ENCODE data around the gene ALG12.

ALG12 gene

DNA sequence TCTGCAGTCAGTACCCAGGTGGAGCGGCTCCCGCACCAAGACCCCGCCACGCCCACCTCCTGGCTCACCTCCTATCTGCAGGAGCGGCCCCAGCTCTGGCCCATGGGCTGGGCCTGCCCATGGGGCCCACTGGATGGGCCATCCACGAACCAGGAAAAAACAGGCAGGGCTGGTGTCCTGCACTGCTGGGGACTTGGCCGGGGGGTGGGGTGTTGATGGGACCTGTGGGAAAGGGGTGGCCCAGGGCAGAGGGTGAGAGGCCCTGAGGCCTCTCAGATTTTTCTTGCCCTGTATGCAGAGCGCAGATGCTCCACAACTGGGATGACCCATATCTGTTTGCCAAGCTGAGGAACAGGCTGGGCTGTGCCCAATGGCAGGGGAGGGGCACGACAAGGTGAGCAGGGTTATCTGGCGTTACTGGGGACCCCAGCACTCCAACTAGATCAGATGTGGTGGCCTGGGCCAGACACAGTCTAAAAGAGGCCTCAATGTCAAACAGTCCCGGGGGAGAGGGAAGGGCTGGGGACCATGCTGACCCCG, 39.7 kb upstream of the ALG12 start:
- DNase-seq: no peak

DNA sequence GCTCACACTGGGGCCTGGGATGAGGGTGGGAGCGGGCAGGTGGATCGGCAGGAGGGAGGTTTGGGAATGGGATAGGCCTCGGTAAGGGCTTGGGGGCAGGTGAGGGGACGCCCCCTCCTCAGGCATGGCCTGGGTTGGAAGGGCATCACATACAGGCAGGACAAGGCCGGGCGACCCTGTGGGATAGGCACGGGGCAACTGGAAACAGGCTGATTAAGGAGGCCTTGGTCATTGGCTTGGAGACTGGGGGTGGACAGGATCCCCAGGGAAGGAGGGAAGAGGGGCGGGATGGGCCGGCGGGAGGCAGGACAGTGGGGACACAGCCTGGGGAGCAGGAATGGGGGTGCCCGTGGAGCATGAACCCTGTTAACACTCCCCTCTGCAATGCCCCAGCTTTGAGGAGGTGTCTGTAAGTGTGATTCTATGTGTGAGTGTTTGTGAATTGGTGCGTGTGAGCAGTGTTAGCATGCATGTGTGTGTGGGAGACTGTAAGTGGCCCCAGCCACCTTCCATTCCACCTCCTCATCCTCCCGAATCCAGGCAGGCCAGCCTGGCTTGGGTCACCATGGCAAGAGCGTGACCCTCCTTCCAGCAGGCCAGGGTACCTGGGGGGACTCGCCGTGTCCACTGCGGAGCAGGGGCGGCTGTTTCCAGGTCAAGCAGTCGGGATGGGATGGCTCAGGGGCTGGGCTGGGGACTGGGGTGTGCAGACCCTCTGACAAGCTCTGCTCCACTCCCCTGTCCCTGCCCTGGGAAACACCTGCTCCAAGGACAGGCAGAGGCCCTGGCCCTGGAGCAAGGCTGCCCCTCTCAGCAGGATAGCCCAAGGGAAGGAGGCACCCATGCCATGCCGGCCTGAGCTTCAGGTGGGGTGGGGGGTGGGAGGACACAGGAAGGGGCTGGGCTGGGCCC, 38.9 kb upstream of the ALG12 start:
- DNase-seq: no peak

DNA sequence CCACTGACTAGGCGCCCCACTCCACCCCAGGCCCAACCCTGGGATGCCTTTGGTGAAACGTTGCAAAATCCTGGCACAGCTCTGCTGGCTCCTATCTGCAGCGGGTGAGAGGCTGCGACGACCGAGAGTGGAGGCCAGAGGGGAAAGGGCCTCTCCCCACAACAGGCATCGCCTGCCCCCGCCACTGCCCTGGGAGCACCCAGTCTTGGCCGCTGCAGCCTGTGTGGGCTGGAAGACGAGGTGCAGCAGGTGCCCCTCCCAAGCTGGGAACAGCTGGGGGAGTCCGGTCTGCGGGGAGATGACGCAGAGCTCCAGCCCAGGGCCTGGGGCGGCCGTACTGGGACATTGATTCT, 38.2 kb upstream of the ALG12 start:
- DNase-seq: no peak

DNA sequence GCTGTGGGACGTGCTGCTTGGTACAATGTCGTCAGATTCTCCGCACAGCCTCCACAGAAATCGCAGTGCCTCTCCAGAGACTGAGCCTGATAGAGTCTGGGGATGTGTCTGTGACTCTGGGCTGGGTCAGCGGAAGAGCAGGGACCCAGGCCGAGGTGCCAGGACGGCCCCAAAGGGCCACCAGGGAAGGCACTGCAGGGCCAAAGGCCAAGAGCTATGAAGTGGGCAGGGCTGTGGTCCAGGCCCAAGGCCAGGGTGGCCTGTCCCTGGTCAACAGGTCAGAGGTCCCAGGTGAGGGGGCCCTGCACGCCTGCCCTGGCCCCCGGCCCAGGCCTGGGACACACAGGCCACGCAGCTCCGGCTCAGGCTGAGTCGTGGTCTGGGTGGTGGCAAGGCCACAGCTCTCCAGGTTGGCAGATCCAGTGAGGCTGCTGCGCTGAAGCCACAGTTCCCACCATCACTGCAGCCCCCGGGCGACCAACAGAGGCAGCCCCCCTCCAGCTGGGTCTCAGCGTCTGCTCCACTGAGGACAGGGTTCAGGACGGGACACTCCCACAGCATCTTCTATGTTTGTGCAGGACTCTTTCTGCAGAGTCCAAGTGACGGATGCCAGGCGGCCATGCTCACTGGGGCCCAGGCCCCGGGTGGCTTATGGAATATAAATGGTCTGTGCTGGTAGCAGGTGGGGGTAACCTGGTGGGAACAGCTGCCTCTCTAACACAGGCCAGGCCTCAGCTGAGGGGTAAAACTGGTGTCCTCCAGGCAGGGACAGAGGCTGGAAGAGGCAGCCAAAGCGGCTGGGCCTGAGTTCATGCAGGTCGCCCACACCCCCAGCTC, 37.6 kb upstream of the ALG12 start:
- no peak for DNase-seq

DNA sequence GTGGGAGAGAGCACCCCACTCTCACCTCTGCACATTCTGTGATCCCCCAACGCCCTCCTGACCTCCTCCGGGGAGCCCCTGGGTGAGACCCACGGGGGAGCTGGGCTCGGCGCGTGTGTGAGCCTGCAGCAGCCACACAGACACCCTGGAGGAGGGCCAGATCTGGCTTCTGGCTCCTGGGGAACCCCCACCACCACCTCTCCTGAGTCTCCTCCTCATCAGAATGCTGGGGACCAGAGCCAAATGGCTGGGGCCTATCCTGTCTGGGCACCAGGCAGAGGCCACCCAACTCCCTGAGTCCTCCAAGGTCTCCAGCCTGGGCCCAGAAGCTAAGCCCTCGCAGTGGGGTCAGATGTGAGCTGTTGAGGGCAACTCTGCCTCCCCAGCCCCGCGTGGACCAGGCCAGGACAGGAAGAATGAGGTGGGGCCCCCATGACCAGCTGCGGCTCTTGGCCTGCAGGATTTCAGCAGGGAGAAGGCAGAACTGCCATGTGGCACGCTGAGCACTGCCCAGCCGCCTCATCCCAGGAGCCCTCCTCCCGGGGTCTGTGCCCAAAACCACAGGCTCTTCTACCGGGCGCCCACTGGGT, 36.8 kb upstream of the ALG12 start:
- no peak for DNase-seq

DNA sequence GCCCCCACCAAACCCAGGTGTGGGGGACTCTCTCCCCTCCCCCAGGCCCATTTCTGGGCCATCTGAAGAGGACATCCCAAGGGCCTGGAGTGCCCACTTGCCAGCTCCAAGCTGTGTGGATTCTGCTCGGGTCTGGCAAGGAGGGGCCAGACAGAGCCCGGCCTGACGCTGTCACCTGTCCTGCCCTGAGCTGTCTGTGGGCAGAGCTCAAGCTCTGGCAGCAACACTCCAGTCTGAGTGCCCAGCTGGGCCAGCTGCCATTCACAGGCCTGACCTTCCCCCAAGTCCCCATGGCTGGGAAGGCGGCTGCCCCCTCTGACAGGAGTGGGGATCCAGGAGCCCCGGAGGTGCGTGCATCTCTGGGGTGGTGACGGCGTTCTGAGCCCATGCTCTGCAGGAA, 36.1 kb upstream of the ALG12 start:
- no peak for DNase-seq

DNA sequence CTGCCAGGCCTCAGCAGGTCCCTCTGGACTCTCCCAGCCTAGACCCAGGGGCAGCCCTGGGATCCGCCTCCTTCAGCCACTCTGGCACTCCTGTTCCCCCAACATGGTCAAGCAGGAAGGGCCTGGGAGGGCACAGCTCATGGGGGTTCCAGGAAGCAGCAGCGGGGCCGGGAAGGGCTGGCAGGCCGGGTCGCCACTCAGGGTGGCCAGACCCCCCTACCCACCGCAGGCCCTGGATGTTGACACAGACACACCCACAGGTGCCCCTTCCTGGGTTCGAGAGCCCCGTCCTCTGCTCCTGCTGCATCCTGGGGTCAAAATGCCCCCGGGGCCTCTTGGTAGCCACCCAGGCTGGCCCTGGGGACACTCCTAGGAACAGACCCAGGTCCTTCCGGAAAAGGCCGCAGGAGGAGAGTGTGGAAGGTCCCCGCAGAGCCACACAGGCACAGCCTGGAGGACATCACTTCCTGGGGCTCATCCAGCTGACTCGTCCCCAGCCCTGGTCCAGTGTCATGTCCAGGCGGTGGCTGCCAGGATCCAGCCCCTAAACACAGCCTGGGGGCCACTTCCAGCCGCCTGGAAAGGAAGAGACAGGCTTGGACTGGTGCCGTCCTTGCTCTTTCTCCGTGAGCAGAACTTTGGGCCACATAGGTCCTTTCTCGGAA, 35.6 kb upstream of the ALG12 start:
- DNase-seq: no peak

DNA sequence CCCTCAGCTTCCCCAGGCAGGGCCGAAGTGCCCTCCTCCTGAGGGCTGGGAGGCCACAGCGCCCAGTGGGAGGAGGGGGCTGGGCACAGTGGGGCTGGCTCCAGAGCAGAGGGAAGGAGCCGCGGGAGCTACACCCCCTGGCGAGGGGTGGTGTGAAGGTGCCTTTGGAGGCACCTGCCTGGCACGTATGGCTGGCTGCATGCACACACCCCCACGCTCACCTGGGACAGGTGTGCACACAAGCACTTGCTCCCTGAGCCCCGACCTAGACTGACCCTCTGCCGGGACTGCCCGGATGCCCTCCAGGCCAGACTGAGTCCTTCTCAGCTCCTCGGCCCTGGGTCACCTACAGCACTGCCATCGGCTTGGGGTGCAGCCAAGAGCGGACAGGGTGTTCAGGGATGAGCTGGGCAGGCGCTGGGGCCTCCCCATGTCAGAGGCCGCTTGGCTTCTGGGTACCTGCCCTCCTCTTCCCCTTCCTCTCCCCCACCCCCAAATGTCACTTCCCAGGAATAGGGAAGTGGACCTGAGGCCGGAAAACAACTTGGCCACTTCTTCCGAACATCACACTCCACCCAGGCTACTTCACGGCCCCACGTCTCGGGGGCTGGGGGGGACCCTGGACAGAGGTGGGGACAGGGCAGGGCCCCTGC, 34.9 kb upstream of the ALG12 start:
- no peak for DNase-seq

DNA sequence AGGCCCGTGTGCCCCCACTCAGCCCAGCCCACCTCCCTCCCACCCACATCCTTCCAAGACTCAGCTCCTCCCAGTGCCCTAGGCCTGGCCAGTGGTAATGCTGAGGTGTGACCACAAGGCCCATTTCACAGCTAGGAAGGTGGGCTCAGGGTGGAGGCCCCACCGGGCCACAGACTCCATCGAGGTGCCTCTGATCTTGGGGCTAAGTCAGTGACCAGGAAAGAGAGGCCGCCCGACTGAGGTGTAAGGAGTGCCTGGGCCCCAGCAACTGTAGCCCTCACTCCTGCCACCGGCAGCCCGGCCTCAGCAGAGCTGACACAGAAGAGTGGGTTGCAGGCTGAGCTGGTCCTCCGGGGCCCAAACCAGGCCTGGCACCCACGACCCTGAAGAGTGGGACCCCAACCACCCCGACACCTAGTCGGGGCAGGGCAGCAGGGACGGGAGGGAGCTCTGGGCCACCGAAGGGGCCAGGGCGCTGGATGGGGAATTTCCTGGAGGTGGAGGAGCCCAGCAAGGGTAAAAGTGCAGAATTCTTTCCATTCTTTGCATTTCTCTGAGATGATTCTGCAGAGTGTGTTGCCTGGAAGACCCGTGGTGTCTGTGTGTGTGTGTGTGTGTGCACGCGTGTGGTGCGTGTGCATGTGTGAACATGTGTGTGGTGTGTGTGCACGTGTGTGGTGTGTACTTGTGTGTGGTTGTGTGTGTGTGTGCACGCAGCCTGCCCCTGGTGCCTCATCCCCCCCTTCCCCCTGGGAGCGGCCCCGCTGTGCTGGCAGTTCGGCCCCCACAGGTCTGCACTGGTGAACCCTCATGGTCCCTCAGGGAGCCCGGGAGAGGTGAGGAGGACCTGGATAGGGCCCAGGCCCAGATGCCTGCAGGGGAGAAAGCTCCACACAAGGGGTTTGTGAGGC, 34.0 kb upstream of the ALG12 start:
- no peak for DNase-seq

DNA sequence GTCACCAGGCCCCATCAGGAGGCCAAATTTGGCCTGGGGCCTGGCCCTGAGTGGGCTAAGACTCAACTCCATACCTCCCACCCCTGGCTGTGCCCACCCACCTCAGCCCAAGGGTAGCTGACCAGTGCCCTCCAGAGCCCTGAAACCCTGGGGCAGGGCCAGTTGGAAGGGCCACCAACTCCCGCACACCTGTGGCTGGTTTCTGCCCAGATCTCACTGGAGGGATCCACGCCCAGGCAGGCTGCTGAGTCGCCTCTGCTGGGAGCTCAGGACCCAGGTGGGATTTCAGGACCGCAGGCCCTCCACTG, 33.4 kb upstream of the ALG12 start:
- no peak for DNase-seq

DNA sequence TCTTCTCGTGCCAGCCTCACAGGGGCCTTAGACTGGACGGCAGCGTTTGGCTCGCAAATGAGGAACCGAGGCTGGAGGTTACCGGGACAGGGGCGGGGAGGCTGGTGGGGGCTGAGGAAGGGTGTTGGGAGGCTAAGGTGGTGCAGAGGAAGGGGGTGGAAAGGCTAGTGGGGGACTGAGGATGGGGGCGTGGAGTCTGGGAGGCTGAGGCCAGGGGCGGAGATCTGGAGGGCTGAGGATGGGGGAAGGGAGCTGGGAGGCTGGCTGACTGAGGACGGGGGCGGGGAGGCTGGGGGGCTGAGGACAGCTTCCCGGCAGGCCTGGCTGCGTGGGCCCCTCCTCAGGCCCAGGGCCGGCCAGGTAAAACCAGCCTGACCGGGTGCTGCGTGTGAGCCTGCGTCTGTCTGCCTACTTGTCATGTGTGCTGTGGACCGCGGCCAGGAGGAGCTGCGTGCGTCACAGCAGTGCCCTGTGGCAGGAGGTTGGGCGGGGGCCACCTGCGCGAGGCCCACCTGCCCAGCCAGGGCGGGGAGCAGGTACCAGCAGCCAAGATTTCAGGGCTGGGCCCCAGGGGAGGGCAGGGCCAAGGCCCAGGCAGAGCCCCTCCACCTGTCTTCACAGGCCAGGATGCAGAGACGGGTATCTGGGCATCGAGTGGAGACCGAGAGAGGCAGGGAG, 32.9 kb upstream of the ALG12 start:
- no peak for DNase-seq

DNA sequence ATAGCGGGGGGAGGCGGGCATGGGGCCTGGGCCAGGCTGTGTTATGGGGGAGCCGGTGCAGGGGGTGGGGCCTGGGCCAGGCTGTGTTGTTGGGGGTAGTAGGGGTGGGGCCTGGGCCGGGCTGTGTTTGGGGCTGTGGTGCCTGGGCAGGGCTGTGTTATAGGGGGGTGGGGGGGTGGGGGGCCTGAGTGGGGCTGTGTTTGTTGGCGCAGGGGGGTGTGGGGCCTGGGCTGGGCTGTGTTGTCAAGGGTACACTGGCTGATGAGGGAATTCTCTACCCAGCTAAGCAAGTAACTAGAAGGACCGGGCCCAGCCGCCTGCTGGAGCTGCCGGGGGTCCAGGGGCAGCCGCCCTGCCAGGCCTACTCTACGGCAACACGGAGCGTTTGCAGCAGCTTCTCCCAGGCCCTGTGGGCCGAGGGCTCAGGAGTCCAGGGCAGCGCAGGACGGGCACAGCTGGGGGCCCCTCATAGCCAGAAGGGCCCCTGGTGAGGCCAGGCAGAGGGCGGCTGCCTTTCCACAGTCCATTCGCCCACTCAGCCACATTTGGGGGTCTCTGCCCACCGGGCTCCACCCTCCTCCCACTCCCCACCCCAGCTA, 32.3 kb upstream of the ALG12 start:
- DNase-seq: no peak

DNA sequence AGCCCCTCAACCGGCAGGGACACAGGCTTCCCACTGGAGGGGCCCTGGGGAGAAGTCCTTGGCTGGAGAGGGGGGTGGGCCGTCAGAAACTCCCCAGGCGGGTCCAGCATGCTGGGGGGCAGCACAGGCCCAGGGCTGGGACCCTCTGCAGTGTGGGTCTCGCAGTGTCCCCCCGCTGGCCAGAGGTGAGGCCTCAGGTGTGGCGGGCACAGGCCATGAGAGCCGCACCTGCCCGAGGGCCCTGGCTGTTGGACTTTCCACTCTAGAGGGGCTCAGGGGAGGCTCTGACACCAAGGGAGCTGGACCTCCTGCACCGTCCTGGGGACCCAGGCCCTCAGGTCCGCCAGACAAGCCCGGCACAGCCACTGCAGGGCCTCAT, 31.7 kb upstream of the ALG12 start:
- no peak for DNase-seq

DNA sequence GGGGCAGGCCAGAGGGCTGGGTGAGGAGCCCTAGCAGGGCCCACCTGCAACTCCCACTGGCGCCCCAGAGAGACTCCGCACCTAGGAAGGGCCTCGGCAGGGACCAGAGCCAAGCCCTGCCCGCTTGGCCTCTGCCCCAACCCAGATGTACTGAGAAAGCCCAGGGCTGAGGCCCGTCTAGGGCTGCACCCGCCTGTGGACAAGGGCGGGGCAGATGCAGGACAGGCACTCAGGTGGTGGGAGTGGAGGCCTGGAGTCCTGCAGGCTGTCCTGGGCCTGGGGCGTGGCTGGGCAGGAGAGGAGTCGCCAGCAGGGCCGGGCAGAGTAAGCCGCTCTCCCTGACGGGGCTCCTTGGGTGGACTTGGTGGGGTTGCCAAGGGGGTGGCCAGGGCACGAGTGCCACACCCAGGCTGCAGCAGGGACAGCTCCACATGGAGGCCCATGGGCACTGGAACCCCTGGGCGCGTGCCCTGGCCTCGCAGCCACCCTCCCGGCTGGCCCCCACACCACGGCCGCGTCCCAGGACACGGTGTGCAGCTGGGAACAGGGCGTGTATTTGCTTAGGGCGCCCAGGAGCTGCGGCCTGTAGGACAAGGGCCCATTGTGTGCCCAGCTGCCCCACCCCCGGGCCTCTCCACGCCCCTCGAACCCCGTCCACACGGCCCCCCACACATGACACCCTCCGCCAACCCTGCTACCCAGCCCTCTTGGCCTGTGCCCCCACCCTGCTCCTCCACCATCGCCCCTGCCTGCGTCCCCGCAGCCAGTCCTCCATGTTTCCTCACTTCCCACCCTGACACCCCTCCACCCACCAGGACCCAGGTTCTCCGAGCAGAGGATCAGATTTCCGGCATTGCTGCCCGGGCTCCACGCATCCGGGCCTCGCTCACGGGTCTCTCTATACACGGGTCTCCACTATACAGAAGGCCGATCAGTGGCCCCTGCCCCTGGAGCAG, 31.0 kb upstream of the ALG12 start:
- no peak for DNase-seq

DNA sequence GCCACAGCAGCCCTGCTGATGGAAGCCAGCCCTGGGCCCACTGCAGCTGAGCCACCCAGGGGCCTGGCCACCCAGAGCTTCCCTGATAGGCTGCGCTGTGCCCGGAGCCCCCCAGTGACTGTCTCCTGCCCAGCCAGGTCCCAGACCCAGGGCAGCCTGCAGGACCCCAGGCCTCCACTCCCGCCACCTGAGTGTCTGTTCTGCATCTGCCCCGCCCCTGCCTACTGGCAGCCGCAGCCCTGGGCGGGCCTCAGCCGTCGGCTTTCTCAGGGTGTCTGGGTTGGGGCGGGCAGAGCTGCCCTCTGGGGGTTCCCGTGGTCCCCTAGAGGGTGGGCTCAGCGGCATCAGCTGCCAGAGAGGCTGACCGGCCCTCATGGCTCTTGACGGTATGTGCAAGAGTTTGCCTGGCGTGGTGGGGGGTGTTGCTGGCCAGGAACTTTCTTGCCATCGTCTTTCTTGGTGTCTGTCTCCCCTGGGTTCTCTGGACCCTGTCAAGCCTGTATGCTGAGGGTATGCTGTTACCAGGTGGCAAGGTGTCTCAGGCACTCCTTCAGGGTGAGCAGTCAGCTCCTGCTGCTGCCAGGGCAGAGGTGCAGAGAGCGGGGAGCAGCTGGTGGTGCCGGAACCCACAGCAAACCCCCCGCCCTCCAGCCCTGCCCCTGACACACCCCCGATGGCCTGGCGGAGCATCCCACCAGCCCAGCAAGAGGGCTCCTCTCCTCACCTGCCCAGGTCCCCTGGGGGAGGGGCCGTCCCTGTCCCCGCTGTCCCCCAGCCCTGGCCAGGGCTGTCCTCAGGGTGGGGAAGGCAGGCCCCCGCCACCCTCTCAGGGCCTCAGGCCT, 30.1 kb upstream of the ALG12 start:
- DNase-seq: no peak

DNA sequence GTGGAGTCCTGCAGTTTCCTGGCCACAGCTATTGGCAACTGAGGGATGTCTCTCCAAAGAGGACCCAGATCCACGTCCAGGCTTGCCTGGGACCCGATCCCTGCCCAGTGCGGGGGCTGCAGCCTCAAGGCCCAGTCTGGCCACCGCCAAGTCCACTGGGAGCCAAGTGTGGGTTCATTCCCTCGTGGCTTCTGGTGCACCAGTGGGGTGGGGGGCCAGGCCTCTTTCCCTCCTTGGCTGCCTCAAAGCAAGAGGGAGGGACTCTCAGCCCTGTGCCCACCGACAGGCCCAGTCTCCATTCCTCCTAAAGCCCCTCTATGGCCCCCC, 29.0 kb upstream of the ALG12 start:
- DNase-seq: no peak

DNA sequence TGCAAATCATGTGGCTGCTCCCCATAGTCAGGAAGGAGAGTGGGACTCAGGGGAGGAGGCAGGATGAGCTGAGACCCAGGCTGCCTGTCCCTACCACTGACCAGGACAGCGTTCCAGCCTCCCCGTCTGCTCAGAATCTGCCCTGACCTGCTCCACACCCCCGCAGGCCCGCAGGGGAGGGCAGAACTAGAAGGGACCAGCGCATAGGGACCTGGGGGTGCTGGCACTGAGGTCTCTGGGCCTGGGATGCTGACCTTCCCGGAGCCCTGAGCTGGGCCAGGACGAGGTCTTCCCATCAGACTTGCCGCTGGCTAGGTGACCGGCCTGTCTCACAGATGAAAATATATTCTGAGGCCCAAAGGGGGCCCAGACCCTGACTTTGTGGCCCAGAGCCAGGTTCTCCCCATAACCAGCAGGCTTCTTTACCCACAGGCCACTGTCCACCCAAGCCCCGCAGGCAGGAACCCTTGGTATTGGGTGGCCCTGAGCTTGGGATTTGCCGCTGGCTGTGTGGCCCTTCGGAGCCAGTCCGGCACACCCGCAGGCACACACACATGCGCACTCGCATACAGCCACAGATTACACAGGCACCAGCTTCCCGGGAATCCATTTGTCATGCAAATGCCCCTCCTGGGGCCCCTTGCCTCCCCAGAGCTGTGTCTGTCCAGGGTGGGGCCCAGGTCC, 28.5 kb upstream of the ALG12 start:
- DNase-seq: no peak

Data from stimulated activated CD4-positive, alpha-beta T cell treated with anti-CD3 and anti-CD28 coated beads, Interleukin-4, amount 100 ng/mL, for 24 hours (primary cell).